Measurements from ENCODE around the gene CCM2.

DNA sequence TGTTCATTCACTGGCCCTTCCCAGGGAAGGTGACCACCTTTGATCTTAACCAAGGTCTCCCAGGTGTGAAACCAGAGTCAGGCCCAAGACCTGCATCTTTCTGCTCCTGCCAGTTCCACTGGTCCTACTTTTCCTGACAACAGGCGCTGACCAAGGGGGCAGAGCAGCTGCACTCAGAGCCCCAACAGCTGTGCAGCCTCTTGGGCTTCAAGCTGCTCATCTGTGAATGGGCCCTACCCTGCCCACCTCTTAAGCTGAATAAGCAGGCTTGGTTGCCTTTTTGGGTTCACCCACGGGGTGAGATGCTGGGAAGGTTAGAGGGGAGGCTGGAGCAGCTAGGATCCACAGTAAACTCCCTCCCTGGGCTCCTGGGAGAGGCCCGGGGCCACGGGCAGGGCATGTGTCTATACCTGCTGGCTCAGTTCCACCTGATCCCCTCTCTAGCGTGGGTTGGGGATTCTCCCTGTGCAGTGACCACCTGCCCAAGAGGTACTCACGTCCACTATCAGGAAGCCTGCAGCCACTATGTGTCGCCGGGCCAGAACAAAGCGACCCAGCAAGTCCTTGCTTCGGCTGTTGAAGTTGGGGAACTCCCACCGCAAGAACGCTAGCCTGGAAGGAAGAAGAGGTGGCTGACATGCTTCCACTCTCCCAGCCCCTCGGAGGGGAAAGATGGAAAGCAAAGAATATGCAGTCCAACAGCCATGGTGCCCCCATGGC, 100.9 kb downstream of the CCM2 start:
- TF ChIP-seq POLR2A (IDR thresholded peaks at IDR 0.05), result no peak
- TF ChIP-seq, protein P1, sequence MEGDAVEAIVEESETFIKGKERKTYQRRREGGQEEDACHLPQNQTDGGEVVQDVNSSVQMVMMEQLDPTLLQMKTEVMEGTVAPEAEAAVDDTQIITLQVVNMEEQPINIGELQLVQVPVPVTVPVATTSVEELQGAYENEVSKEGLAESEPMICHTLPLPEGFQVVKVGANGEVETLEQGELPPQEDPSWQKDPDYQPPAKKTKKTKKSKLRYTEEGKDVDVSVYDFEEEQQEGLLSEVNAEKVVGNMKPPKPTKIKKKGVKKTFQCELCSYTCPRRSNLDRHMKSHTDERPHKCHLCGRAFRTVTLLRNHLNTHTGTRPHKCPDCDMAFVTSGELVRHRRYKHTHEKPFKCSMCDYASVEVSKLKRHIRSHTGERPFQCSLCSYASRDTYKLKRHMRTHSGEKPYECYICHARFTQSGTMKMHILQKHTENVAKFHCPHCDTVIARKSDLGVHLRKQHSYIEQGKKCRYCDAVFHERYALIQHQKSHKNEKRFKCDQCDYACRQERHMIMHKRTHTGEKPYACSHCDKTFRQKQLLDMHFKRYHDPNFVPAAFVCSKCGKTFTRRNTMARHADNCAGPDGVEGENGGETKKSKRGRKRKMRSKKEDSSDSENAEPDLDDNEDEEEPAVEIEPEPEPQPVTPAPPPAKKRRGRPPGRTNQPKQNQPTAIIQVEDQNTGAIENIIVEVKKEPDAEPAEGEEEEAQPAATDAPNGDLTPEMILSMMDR (IDR thresholded peaks at IDR 0.05), result no peak
